Measurements from ENCODE around the gene GUF1.

GUF1 gene

GRCh38 chr4:44670506-44671199 is 7.6 kb upstream of the GUF1 start:
- Mint-ChIP-seq H3K36me3 (ENCODE audit: low read depth) (no peaks in the 10 kb centered on the region), H3K9me3 (no peaks in the 10 kb centered on the region), H3K27me3 (peaks cover 10% of the 10 kb centered on the region), H3K27ac (no peak overlapping the region), H3K4me1 (ENCODE audit: low read depth) (no peaks in the 10 kb centered on the region), H3K4me3 (no peak overlapping the region)
- intact Hi-C loops (cut with micrococcal nuclease): no loop called here

GRCh38 chr4:44671636-44672035 is 6.6 kb upstream of the GUF1 start:
- no peak overlapping the region for H3K4me3 Mint-ChIP-seq
- no peaks in the 10 kb centered on the region for H3K9me3 Mint-ChIP-seq
- H3K4me1 Mint-ChIP-seq (ENCODE audit: low read depth): no peaks in the 10 kb centered on the region
- intact Hi-C loops (cut with micrococcal nuclease): no loop called here
- H3K27ac Mint-ChIP-seq: no peak overlapping the region
- no peaks in the 10 kb centered on the region for H3K36me3 Mint-ChIP-seq (ENCODE audit: low read depth)
- H3K27me3 Mint-ChIP-seq: peaks cover 10% of the 10 kb centered on the region

- intact Hi-C loops (cut with micrococcal nuclease): no loop called here
- H3K27me3 Mint-ChIP-seq: peaks cover 16% of the 10 kb centered on the region
- H3K4me3 Mint-ChIP-seq: no peak overlapping the region
- H3K36me3 Mint-ChIP-seq (ENCODE audit: low read depth): peaks cover 13% of the 10 kb centered on the region
- peaks cover 10% of the 10 kb centered on the region for H3K4me1 Mint-ChIP-seq (ENCODE audit: low read depth)
- H3K9me3 Mint-ChIP-seq: no peaks in the 10 kb centered on the region
- H3K27ac Mint-ChIP-seq: no peak overlapping the region
Measured at GRCh38 chr4:44674471-44674870, 3.7 kb upstream of the GUF1 start.

- H3K4me1 Mint-ChIP-seq (ENCODE audit: low read depth): peaks cover 10% of the 10 kb centered on the region
- peaks cover 15% of the 10 kb centered on the region for H3K27me3 Mint-ChIP-seq
- H3K9me3 Mint-ChIP-seq: no peaks in the 10 kb centered on the region
- H3K27ac Mint-ChIP-seq: no peak overlapping the region
- intact Hi-C loops (cut with micrococcal nuclease): no loop called here
- no peak overlapping the region for H3K4me3 Mint-ChIP-seq
- peaks cover 13% of the 10 kb centered on the region for H3K36me3 Mint-ChIP-seq (ENCODE audit: low read depth)
Measured at GRCh38 chr4:44675366-44675765, 2.9 kb upstream of the GUF1 start.

GRCh38 chr4:44679060-44679459 is 840 bp downstream of the GUF1 start:
- Mint-ChIP-seq H3K27me3 (peaks cover 7% of the 10 kb centered on the region), H3K27ac (peak overlapping the region; percentile 98), H3K9me3 (no peaks in the 10 kb centered on the region), H3K4me3 (peak overlapping the region; percentile 88), H3K4me1 (ENCODE audit: low read depth) (peaks cover 10% of the 10 kb centered on the region), H3K36me3 (ENCODE audit: low read depth) (peaks cover 36% of the 10 kb centered on the region)
- intact Hi-C loops (cut with micrococcal nuclease): loop anchor here (2.0 kb wide), 1 partner anchor 48 kb away; the partner anchor contains the start of gene GNPDA2

GRCh38 chr4:44684648-44685047 is 6.4 kb downstream of the GUF1 start:
- Mint-ChIP-seq H3K27me3 (no peaks in the 10 kb centered on the region), H3K36me3 (ENCODE audit: low read depth) (peaks cover 73% of the 10 kb centered on the region), H3K27ac (no peak overlapping the region), H3K4me3 (no peak overlapping the region), H3K4me1 (ENCODE audit: low read depth) (no peaks in the 10 kb centered on the region), H3K9me3 (no peaks in the 10 kb centered on the region)
- intact Hi-C loops (cut with micrococcal nuclease): no loop called here

GRCh38 chr4:44700427-44700826 is 22.2 kb downstream of the GUF1 start:
- intact Hi-C loops (cut with micrococcal nuclease): no loop called here
- Mint-ChIP-seq H3K9me3 (no peaks in the 10 kb centered on the region), H3K4me3 (no peak overlapping the region), H3K36me3 (ENCODE audit: low read depth) (peaks cover 55% of the 10 kb centered on the region), H3K27ac (no peak overlapping the region), H3K4me1 (ENCODE audit: low read depth) (no peaks in the 10 kb centered on the region), H3K27me3 (no peaks in the 10 kb centered on the region)

GRCh38 chr4:44701037-44701436 is 22.8 kb downstream of the GUF1 start:
- intact Hi-C loops (cut with micrococcal nuclease): no loop called here
- Mint-ChIP-seq H3K36me3 (ENCODE audit: low read depth) (peaks cover 52% of the 10 kb centered on the region), H3K4me3 (no peak overlapping the region), H3K9me3 (no peaks in the 10 kb centered on the region), H3K27ac (no peak overlapping the region), H3K27me3 (no peaks in the 10 kb centered on the region), H3K4me1 (ENCODE audit: low read depth) (no peaks in the 10 kb centered on the region)

GRCh38 chr4:44704673-44705072 is 26.5 kb downstream of the GUF1 start:
- H3K4me3 Mint-ChIP-seq: no peak overlapping the region
- no peaks in the 10 kb centered on the region for H3K9me3 Mint-ChIP-seq
- H3K4me1 Mint-ChIP-seq (ENCODE audit: low read depth): no peaks in the 10 kb centered on the region
- no peak overlapping the region for H3K27ac Mint-ChIP-seq
- intact Hi-C loops (cut with micrococcal nuclease): no loop called here
- peaks cover 24% of the 10 kb centered on the region for H3K36me3 Mint-ChIP-seq (ENCODE audit: low read depth)
- H3K27me3 Mint-ChIP-seq: no peaks in the 10 kb centered on the region

GRCh38 chr4:44713125-44713524 is 34.9 kb downstream of the GUF1 start:
- Mint-ChIP-seq H3K4me3 (no peak overlapping the region), H3K27me3 (no peaks in the 10 kb centered on the region), H3K4me1 (ENCODE audit: low read depth) (no peaks in the 10 kb centered on the region), H3K9me3 (no peaks in the 10 kb centered on the region), H3K27ac (no peak overlapping the region), H3K36me3 (ENCODE audit: low read depth) (peaks cover 5% of the 10 kb centered on the region)
- intact Hi-C loops (cut with micrococcal nuclease): no loop called here

GRCh38 chr4:44716597-44716996 is 38.4 kb downstream of the GUF1 start:
- Mint-ChIP-seq H3K27me3 (no peaks in the 10 kb centered on the region), H3K4me1 (ENCODE audit: low read depth) (no peaks in the 10 kb centered on the region), H3K9me3 (no peaks in the 10 kb centered on the region), H3K4me3 (no peak overlapping the region), H3K27ac (no peak overlapping the region), H3K36me3 (ENCODE audit: low read depth) (peaks cover 5% of the 10 kb centered on the region)
- intact Hi-C loops (cut with micrococcal nuclease): no loop called here

- Mint-ChIP-seq H3K36me3 (ENCODE audit: low read depth) (no peaks in the 10 kb centered on the region), H3K4me3 (no peak overlapping the region), H3K27ac (no peak overlapping the region), H3K4me1 (ENCODE audit: low read depth) (peaks cover 3% of the 10 kb centered on the region), H3K9me3 (no peaks in the 10 kb centered on the region), H3K27me3 (no peaks in the 10 kb centered on the region)
- intact Hi-C loops (cut with micrococcal nuclease): no loop called here
Measured at GRCh38 chr4:44720371-44720770, 42.2 kb downstream of the GUF1 start.

GRCh38 chr4:44722001-44722400 is 43.8 kb downstream of the GUF1 start:
- H3K36me3 Mint-ChIP-seq (ENCODE audit: low read depth): peaks cover 8% of the 10 kb centered on the region
- peaks cover 14% of the 10 kb centered on the region for H3K4me1 Mint-ChIP-seq (ENCODE audit: low read depth)
- no peak overlapping the region for H3K4me3 Mint-ChIP-seq
- intact Hi-C loops (cut with micrococcal nuclease): no loop called here
- H3K9me3 Mint-ChIP-seq: no peaks in the 10 kb centered on the region
- peaks cover 1% of the 10 kb centered on the region for H3K27me3 Mint-ChIP-seq
- no peak overlapping the region for H3K27ac Mint-ChIP-seq

- Mint-ChIP-seq H3K27me3 (peaks cover 6% of the 10 kb centered on the region), H3K27ac (no peak overlapping the region), H3K9me3 (no peaks in the 10 kb centered on the region), H3K36me3 (ENCODE audit: low read depth) (peaks cover 8% of the 10 kb centered on the region), H3K4me1 (ENCODE audit: low read depth) (peaks cover 16% of the 10 kb centered on the region), H3K4me3 (peak overlapping the region; percentile 90)
- intact Hi-C loops (cut with micrococcal nuclease): no loop called here
Measured at GRCh38 chr4:44725166-44725565, 46.9 kb downstream of the GUF1 start.

- peaks cover 16% of the 10 kb centered on the region for H3K4me1 Mint-ChIP-seq (ENCODE audit: low read depth)
- H3K36me3 Mint-ChIP-seq (ENCODE audit: low read depth): peaks cover 8% of the 10 kb centered on the region
- intact Hi-C loops (cut with micrococcal nuclease): loop anchor here (2.0 kb wide), 1 partner anchor 47 kb away; the partner anchor contains the start of gene GUF1
- peak overlapping the region; percentile 90 for H3K4me3 Mint-ChIP-seq
- peak overlapping the region; percentile 78 for H3K27ac Mint-ChIP-seq
- peaks cover 6% of the 10 kb centered on the region for H3K27me3 Mint-ChIP-seq
- no peaks in the 10 kb centered on the region for H3K9me3 Mint-ChIP-seq
Measured at GRCh38 chr4:44725726-44726037, 47.5 kb downstream of the GUF1 start.

All from dendritic cell treated with granulocyte-macrophage colony-stimulating factor and Interleukin-4, amounts not matched to agents 40 ng/mL and 50 ng/mL, for 4 days (primary cell).